BLaER1 treated with 17β-estradiol and CSF1 and Interleukin-3, amounts not matched to agents 10 nM and 100 nM (cell line): ENCODE data around the gene BANK1.

Source experiments
- H3K27ac ChIP-seq, 11 experiments: shearing (Covaris generic); formaldehyde crosslinking; 2 replicates each; pipeline ENCODE4 v1.8.1; 2022
- H3K27me3 ChIP-seq, 11 experiments: shearing (Covaris generic); formaldehyde crosslinking; 2 replicates each; pipeline ENCODE4 v1.8.1; 2022
- H3K36me3 ChIP-seq, 11 experiments: shearing (Covaris generic); formaldehyde crosslinking; 2 replicates each; pipeline ENCODE4 v1.8.1; 2022
- H3K4me1 ChIP-seq, 10 experiments: shearing (Covaris generic); formaldehyde crosslinking; 2 replicates each; pipeline ENCODE4 v1.8.1; 2022
- H3K4me2 ChIP-seq, 11 experiments: shearing (Covaris generic); formaldehyde crosslinking; 2 replicates each; pipeline ENCODE4 v1.8.1; 2022
- H3K4me3 ChIP-seq, 10 experiments: shearing (Covaris generic); formaldehyde crosslinking; 2 replicates each; pipeline ENCODE4 v1.8.1; 2022
- H3K9ac ChIP-seq, 11 experiments: shearing (Covaris generic); formaldehyde crosslinking; 2 replicates each; pipeline ENCODE4 v1.8.1; 2022
- H3K9me3 ChIP-seq, 11 experiments: shearing (Covaris generic); formaldehyde crosslinking; replicated peaks in 1 of 11; 2 replicates each; pipeline ENCODE4 v1.8.1; 2022
- H4K20me1 ChIP-seq, 11 experiments: shearing (Covaris generic); formaldehyde crosslinking; 2 replicates each; pipeline ENCODE4 v1.8.1; 2022
- Cebpa-rat ChIP-seq, 11 experiments: shearing (Covaris generic); IDR thresholded peaks; 2 replicates each; pipeline ENCODE4 v1.8.1; 2022

The BANK1 gene

DNA sequence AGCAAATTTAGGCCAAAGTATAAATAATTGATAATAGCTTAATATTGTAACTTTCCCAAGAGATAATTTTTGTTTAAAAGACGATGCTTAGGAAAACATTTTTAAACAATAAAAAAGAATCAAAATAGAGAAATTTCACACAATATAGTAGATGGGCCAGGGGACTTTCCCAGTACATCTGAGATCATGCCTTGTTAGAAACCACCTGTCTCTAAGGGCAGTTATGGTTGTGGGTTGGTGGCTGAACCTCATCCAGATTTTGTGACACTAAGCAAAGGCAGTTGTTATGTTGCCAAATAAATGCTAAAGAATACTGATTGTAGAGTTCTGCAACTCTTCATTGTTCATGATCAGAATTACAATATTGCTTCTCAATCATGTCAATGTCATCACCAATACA, 270.6 kb downstream of the BANK1 start:
- H4K20me1 ChIP-seq: no peaks in the 10 kb centered on the region
- H3K4me2 ChIP-seq: no peak overlapping the region
- H3K4me1 ChIP-seq: no peaks in the 10 kb centered on the region
- TF ChIP-seq Cebpa-rat (IDR thresholded peaks at IDR 0.05): no peak
- no peak overlapping the region for H3K27ac ChIP-seq
- no peaks in the 10 kb centered on the region for H3K36me3 ChIP-seq
- no peaks in the 10 kb centered on the region for H3K9me3 ChIP-seq
- H3K4me3 ChIP-seq: no peak overlapping the region
- no peaks in the 10 kb centered on the region for H3K27me3 ChIP-seq
- no peak overlapping the region for H3K9ac ChIP-seq

- no peaks in the 10 kb centered on the region for H3K27me3 ChIP-seq
- no peak overlapping the region for H3K4me2 ChIP-seq
- H4K20me1 ChIP-seq: no peaks in the 10 kb centered on the region
- no peaks in the 10 kb centered on the region for H3K9me3 ChIP-seq
- TF ChIP-seq Cebpa-rat (IDR thresholded peaks at IDR 0.05): no peak
- no peak overlapping the region for H3K4me3 ChIP-seq
- no peaks in the 10 kb centered on the region for H3K36me3 ChIP-seq
- no peak overlapping the region for H3K9ac ChIP-seq
- no peak overlapping the region for H3K27ac ChIP-seq
- no peaks in the 10 kb centered on the region for H3K4me1 ChIP-seq
Observed at GRCh38 chr4:102064747-102065442, 274.4 kb downstream of the BANK1 start.

DNA sequence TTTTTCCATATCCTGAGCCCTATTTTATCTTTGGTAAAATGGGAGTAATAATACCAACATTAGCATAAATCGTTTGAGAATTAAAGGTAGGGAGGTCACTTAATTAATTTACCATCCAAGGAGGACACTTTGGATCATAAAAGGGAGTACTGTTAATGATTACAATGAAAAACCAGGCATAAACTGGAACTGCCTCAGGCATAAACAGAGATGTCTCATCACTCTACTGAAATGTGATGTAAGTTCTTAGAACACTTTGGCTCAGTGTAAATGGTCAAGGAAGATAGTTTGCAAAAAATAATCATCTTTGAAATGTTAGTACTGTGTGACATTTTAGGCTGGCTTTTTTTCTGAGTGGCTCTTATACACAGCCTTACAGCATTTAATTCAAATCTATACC, 286.1 kb downstream of the BANK1 start:
- Histone ChIP-seq H3K36me3 (no peaks in the 10 kb centered on the region), H3K4me3 (no peak overlapping the region), H3K4me2 (no peak overlapping the region), H3K9ac (no peak overlapping the region), H3K27me3 (no peaks in the 10 kb centered on the region), H3K9me3 (no peaks in the 10 kb centered on the region), H4K20me1 (no peaks in the 10 kb centered on the region), H3K4me1 (no peaks in the 10 kb centered on the region), H3K27ac (no peak overlapping the region)
- no peak for TF ChIP-seq Cebpa-rat (IDR thresholded peaks at IDR 0.05)

DNA sequence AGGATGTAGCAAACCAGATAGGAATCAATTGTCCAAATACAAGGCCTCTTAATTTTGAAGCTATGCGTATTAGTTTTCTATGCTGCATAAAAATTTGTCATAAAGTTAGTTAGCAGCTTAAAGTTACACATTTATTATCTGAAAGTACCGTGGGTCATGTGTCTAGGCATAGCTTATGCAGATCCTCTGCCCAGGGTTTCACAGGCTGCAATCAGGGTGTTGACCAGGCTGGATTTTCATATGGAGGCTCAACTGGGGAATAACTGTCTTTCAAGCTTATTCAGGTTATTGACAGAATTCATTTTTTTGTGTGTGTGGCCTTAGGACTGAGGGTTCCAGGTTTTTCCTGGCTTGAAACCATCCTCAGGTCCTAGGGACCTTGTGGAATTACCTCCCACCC, 289.7 kb downstream of the BANK1 start:
- no peaks in the 10 kb centered on the region for H3K27me3 ChIP-seq
- no peaks in the 10 kb centered on the region for H3K9me3 ChIP-seq
- H3K27ac ChIP-seq: no peak overlapping the region
- no peaks in the 10 kb centered on the region for H3K36me3 ChIP-seq
- H3K4me1 ChIP-seq: no peaks in the 10 kb centered on the region
- no peak overlapping the region for H3K9ac ChIP-seq
- no peak overlapping the region for H3K4me2 ChIP-seq
- H4K20me1 ChIP-seq: no peaks in the 10 kb centered on the region
- TF ChIP-seq Cebpa-rat (IDR thresholded peaks at IDR 0.05): no peak
- H3K4me3 ChIP-seq: no peak overlapping the region

DNA sequence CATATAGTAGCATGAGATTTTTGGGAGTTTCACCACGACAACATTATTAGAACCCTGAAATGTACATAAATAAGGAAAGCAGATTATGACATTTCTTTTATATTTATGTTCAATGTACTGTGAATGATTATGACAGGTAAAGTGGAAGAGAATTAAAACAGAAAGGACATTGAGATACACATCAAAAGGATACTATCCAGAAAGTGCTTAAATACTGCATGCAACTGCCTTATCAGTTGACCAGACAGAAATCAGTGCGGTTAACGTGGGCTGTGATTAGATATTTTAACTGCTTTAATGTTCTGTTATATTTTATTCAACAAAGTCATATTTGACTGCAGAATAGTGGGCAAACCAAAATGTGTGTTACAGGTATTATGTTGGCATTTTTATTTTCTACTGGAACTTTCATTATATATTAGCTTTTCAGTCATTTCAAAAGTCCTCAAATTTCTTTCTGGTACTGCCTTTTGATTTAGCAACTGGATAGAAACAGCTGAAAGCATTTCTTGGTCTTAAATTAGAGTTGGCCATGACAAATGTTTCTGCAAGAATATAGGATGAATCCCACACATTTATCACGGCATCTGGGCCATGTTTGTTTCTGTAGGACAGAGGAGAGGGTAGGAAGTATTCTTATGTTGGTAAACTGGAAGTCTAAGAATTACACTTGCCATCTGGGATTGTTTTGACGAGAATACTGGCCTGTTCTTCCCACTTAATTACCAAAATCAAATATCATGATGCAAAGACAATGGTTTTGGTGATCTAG, 299.5 kb downstream of the BANK1 start:
- Histone ChIP-seq H3K9me3 (peaks cover 0 to 10% (median 8%) of the 10 kb centered on the region in 11 experiments; a peak in 7 of 22 replicates), H3K27me3 (no peaks in the 10 kb centered on the region), H3K27ac (no peak overlapping the region), H4K20me1 (no peaks in the 10 kb centered on the region), H3K4me3 (no peak overlapping the region), H3K9ac (no peak overlapping the region), H3K36me3 (no peaks in the 10 kb centered on the region), H3K4me2 (no peak overlapping the region), H3K4me1 (no peaks in the 10 kb centered on the region)
- TF ChIP-seq Cebpa-rat (IDR thresholded peaks at IDR 0.05): no peak

DNA sequence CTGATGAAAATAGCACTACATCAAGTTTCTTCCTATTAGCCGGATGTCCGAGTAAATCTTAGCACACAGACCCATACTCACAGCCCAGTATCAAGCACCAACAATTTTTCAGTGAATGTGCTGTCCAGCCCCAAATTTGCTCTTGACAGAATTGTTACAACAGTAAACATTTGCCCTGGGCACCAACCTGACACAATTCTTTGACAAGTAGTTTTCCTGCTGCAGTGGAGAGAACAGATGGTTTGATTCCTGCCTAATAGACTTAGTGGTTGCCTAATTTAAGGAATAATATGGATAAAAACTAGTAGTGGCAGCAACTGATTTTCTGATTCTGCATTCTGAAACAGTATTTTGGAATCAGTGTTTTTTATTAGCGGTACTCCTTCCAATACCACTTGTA, 301.1 kb downstream of the BANK1 start:
- Histone ChIP-seq H3K9me3 (peaks cover 0 to 10% (median 8%) of the 10 kb centered on the region in 11 experiments; a peak in 7 of 22 replicates), H3K27me3 (no peaks in the 10 kb centered on the region), H3K36me3 (no peaks in the 10 kb centered on the region), H3K4me1 (no peaks in the 10 kb centered on the region), H3K4me3 (no peak overlapping the region), H3K4me2 (no peak overlapping the region), H3K27ac (no peak overlapping the region), H4K20me1 (no peaks in the 10 kb centered on the region), H3K9ac (no peak overlapping the region)
- no peak for TF ChIP-seq Cebpa-rat (IDR thresholded peaks at IDR 0.05)

DNA sequence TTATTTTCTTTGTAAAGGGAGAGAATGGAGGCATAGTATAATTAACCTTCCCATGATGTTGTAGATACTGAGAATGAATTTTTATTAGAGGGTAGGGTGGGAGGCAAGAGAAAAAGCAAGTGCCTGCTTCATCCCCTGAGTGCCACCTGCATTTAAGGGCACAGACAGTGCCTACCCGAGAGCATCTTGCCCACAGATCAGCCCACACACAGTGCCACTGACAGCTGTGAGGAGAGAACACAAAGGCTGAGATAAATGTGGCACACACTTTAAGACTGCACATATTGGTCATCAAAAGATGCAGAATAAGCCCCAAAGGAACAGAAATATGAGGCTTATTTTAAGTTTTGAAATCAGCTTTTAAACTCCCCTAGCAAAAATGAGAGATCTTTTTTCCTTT, 304.0 kb downstream of the BANK1 start:
- H3K9me3 ChIP-seq: no peaks in the 10 kb centered on the region; a peak in 1 of 22 replicates
- TF ChIP-seq Cebpa-rat (IDR thresholded peaks at IDR 0.05): no peak
- no peak overlapping the region for H3K4me3 ChIP-seq
- H3K4me1 ChIP-seq: no peaks in the 10 kb centered on the region
- H3K27ac ChIP-seq: no peak overlapping the region
- H3K27me3 ChIP-seq: no peaks in the 10 kb centered on the region
- H4K20me1 ChIP-seq: no peaks in the 10 kb centered on the region
- H3K9ac ChIP-seq: no peak overlapping the region
- no peak overlapping the region for H3K4me2 ChIP-seq
- no peaks in the 10 kb centered on the region for H3K36me3 ChIP-seq

DNA sequence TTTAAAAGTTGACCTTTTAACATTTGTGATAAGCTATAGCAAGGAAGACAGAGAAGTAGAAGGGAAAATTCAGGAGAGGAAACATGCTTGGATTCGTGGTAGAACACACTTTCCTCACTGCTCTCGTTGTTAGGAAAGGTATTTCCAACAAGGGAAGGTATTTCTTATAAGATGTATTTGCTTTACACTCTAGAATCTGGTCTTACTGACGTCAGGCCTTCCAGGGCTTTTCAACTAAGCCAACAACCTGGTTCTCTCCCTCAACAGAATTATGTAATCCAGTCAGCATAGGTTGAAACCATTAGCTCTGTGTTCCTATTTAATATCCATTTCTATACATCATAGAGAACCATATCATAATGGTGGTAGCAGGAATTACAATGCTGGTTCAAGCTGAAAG, 312.8 kb downstream of the BANK1 start:
- H4K20me1 ChIP-seq: no peaks in the 10 kb centered on the region
- no peak overlapping the region for H3K4me2 ChIP-seq
- no peaks in the 10 kb centered on the region for H3K4me1 ChIP-seq
- H3K9me3 ChIP-seq: peaks cover 35 to 42% (median 37%) of the 10 kb centered on the region in 11 experiments
- H3K4me3 ChIP-seq: no peak overlapping the region
- no peak overlapping the region for H3K9ac ChIP-seq
- TF ChIP-seq Cebpa-rat (IDR thresholded peaks at IDR 0.05): no peak
- H3K27me3 ChIP-seq: no peaks in the 10 kb centered on the region
- H3K36me3 ChIP-seq: no peaks in the 10 kb centered on the region
- no peak overlapping the region for H3K27ac ChIP-seq

GRCh38 chr4:102104278-102104677, 313.7 kb downstream of the BANK1 start:
- Histone ChIP-seq H4K20me1 (no peaks in the 10 kb centered on the region), H3K36me3 (no peaks in the 10 kb centered on the region), H3K9me3 (peaks cover 35 to 44% (median 37%) of the 10 kb centered on the region in 11 experiments), H3K4me2 (no peak overlapping the region), H3K4me1 (no peaks in the 10 kb centered on the region), H3K27ac (no peak overlapping the region), H3K27me3 (no peaks in the 10 kb centered on the region), H3K4me3 (no peak overlapping the region), H3K9ac (no peak overlapping the region)
- no peak for TF ChIP-seq Cebpa-rat (IDR thresholded peaks at IDR 0.05)

DNA sequence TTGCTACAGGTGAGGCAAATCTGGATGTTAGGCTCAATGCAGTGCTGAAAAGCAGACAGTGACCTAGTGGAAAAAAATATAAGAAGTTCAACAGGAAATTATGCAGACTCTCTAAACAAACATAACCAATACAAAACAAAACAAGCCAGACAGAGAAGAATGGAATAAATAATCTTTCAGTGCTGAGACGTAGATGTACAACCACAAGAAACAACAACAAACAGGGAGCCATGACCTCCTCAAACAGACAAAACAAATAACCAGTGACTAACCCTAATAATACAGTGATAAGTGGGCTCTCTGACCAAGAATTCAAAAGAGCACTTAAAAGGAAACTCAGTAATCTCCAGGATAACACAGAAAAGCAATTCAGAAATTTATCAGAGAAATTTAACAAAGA, 315.5 kb downstream of the BANK1 start:
- Histone ChIP-seq H3K4me2 (no peak overlapping the region), H3K4me3 (no peak overlapping the region)
- TF ChIP-seq Cebpa-rat (IDR thresholded peaks at IDR 0.05): no peak

More for the DNA sequence above, 315.5 kb downstream of the BANK1 start:
- Histone ChIP-seq H3K9ac (no peak overlapping the region), H3K9me3 (peaks cover 35 to 44% (median 37%) of the 10 kb centered on the region in 11 experiments), H3K27ac (no peak overlapping the region), H4K20me1 (no peaks in the 10 kb centered on the region), H3K27me3 (no peaks in the 10 kb centered on the region), H3K4me1 (no peaks in the 10 kb centered on the region), H3K36me3 (no peaks in the 10 kb centered on the region)
